SK-N-SH (cell line): ENCODE data around the gene IL22RA1. TPM values are rescaled to one million over a fixed set of nuclear protein-coding genes. Genes with fewer than 3 reads are reported as not detected.

Experiments used
- CTCF ChIA-PET: fragments of 300-600, 350-600 bp; formaldehyde crosslinking; extraction: SDS; loops from one replicate; lab custom pipeline; 2021; lab: Yijun Ruan, JAX
- POLR2A ChIA-PET: fragments of 350-600 bp; sonication (Branson Sonifier 250); formaldehyde crosslinking; extraction: SDS; loops from one replicate; lab custom pipeline; 2020; ENCODE audit warnings: antibody characterized with exemption, inconsistent platforms; lab: Yijun Ruan, JAX
- DNase-seq: peaks from one replicate; pipeline ENCODE4 v3.0.0; 2012
- H2AFZ ChIP-seq: fragments of 200-600 bp; sonication (generic); 2 replicates; pipeline ENCODE4 v1.8.1; 2016; ENCODE audit warnings: antibody characterized with exemption, mild to moderate bottlenecking, low read depth
- H3F3A ChIP-seq: fragments of 200-600 bp; sonication (generic); replicated peaks from 2 replicates; pipeline ENCODE3; 2016; ENCODE audit warnings: antibody characterized with exemption, mild to moderate bottlenecking; ENCODE audit not compliant: insufficient read depth
- H3K27ac ChIP-seq, 2 experiments: fragments of 200-500 bp in 1 of 2; fragments of 200-600 bp in 1 of 2; sonication (Bioruptor generic) in 1 of 2; sonication (generic), shearing (Covaris generic) in 1 of 2; 2 replicates each; pipeline versions ENCODE4 v1.5.1 to v1.6.1; 2014 to 2016; ENCODE audit warnings: low read depth in 2 of 2, inconsistent platforms in 1 of 2, low read length in 1 of 2, mild to moderate bottlenecking in 1 of 2, mixed read lengths in 1 of 2
- H3K27me3 ChIP-seq: fragments of 200-600 bp; sonication (generic), shearing (Covaris generic); 2 replicates; pipeline ENCODE4 v1.6.1; 2016; ENCODE audit warnings: mixed run types; ENCODE audit not compliant: insufficient read depth
- H3K36me3 ChIP-seq, 2 experiments: fragments of 200-500 bp in 1 of 2; fragments of 200-600 bp in 1 of 2; sonication (Bioruptor generic) in 1 of 2; sonication (generic) in 1 of 2; replicated peaks in 1 of 2; 2 replicates each; pipeline versions ENCODE3 to v1.5.1; 2014 to 2016; ENCODE audit warnings: low read length in 1 of 2, mild to moderate bottlenecking in 1 of 2; ENCODE audit not compliant: insufficient read depth in 2 of 2, control insufficient read depth in 1 of 2
- H3K4me1 ChIP-seq, 2 experiments: fragments of 200-500 bp in 1 of 2; fragments of 200-600 bp in 1 of 2; sonication (Bioruptor generic) in 1 of 2; sonication (generic), shearing (Covaris generic) in 1 of 2; 2 replicates each; pipeline versions ENCODE4 v1.5.1 to v1.6.1; 2014 to 2016; ENCODE audit warnings: low read depth in 1 of 2, low read length in 1 of 2, mixed run types in 1 of 2; ENCODE audit not compliant: insufficient read depth in 2 of 2, control insufficient read depth in 1 of 2
- H3K4me2 ChIP-seq: fragments of 200-600 bp; sonication (generic), shearing (Covaris generic); 2 replicates; pipeline ENCODE4 v1.6.1; 2017; ENCODE audit warnings: mixed run types
- H3K4me3 ChIP-seq, 2 experiments: fragments of 200-500 bp in 1 of 2; fragments of 200-600 bp in 1 of 2; sonication (Bioruptor generic) in 1 of 2; sonication (generic), shearing (Covaris generic) in 1 of 2; 2 replicates each; pipeline versions ENCODE4 v1.5.1 to v1.8.1; 2014 to 2016; ENCODE audit warnings: low read depth in 2 of 2, inconsistent platforms in 1 of 2, low read length in 1 of 2, mild to moderate bottlenecking in 1 of 2, mixed read lengths in 1 of 2, moderate library complexity in 1 of 2
- H3K79me2 ChIP-seq: fragments of 200-600 bp; sonication (generic); 2 replicates; pipeline ENCODE4 v1.8.1; 2017; ENCODE audit warnings: mild to moderate bottlenecking; ENCODE audit not compliant: insufficient read depth
- H3K9ac ChIP-seq: fragments of 200-600 bp; sonication (generic); 2 replicates; pipeline ENCODE4 v1.6.1; 2017; ENCODE audit warnings: mixed run types
- H3K9me2 ChIP-seq: fragments of 200-600 bp; sonication (generic); 2 replicates; pipeline ENCODE4 v1.6.1; 2017; ENCODE audit warnings: mixed run types
- H3K9me3 ChIP-seq: fragments of 200-600 bp; sonication (generic); 2 replicates; pipeline ENCODE4 v1.6.1; 2017; ENCODE audit warnings: mixed run types, mild to moderate bottlenecking, moderate library complexity
- H4K20me1 ChIP-seq: fragments of 200-600 bp; sonication (generic); 2 replicates; pipeline ENCODE4 v1.6.1; 2017; ENCODE audit warnings: mild to moderate bottlenecking, mixed run types; ENCODE audit not compliant: insufficient read depth
- CHD2 ChIP-seq: fragments of 150-350 bp; IDR thresholded peaks from 2 replicates; pipeline ENCODE4 v1.6.1; 2018; ENCODE audit warnings: low read length; ENCODE audit not compliant: partially characterized antibody
- EP300 ChIP-seq, 2 experiments: IDR thresholded peaks; 2 replicates each; pipeline versions ENCODE4 v1.4.0 to v1.6.1; 2012; ENCODE audit warnings: borderline replicate concordance in 1 of 2, low read depth in 1 of 2, low read length in 1 of 2
- EZH2phosphoT487 ChIP-seq: fragments of 200-600 bp; sonication (generic); IDR thresholded peaks from 2 replicates; pipeline ENCODE4 v1.6.1; 2017; ENCODE audit warnings: low read depth, mixed run types, mild to moderate bottlenecking, antibody characterized with exemption, moderate library complexity, borderline replicate concordance
- FOSL2 ChIP-seq: IDR thresholded peaks from 2 replicates; pipeline ENCODE4 v1.4.0; 2012; ENCODE audit warnings: low read depth, mild to moderate bottlenecking, moderate library complexity, borderline replicate concordance
- FOXM1 ChIP-seq: IDR thresholded peaks from 2 replicates; pipeline ENCODE4 v1.4.0; 2012; ENCODE audit warnings: low read depth, mild to moderate bottlenecking
- GABPA ChIP-seq: IDR thresholded peaks from 2 replicates; pipeline ENCODE4 v1.4.0; 2012; ENCODE audit warnings: low read depth, mild to moderate bottlenecking
- GATA2 ChIP-seq: sonication (generic); formaldehyde crosslinking; IDR thresholded peaks from 2 replicates; pipeline ENCODE4 v1.5.0; 2020; ENCODE audit warnings: mild to moderate bottlenecking, missing genetic modification reagents
- JUND ChIP-seq: IDR thresholded peaks from 2 replicates; pipeline ENCODE4 v1.4.0; 2012
- MAX ChIP-seq: IDR thresholded peaks from 2 replicates; pipeline ENCODE4 v1.4.0; 2012; ENCODE audit warnings: low read depth
- MEF2A ChIP-seq: IDR thresholded peaks from 2 replicates; pipeline ENCODE4 v1.4.0; 2012; ENCODE audit warnings: low read depth, borderline replicate concordance
- MXI1 ChIP-seq: IDR thresholded peaks from 2 replicates; pipeline ENCODE4 v1.6.1; 2012; ENCODE audit warnings: mild to moderate bottlenecking, low read depth, low read length, improper control_type of control experiment
- NRF1 ChIP-seq: IDR thresholded peaks from 2 replicates; pipeline ENCODE4 v1.6.1; 2012; ENCODE audit warnings: low read depth, mild to moderate bottlenecking, low read length
- RFX5 ChIP-seq: IDR thresholded peaks from 2 replicates; pipeline ENCODE4 v1.6.1; 2012; ENCODE audit warnings: mild to moderate bottlenecking, improper control_type of control experiment, low read length
- RXRA ChIP-seq: IDR thresholded peaks from 2 replicates; pipeline ENCODE4 v1.4.0; 2012; ENCODE audit warnings: low read depth, mild to moderate bottlenecking, borderline replicate concordance
- SMC3 ChIP-seq: IDR thresholded peaks from 2 replicates; pipeline ENCODE4 v1.6.1; 2012; ENCODE audit warnings: low read depth, low read length, improper control_type of control experiment
- TAF1 ChIP-seq: IDR thresholded peaks from 2 replicates; pipeline ENCODE4 v1.6.1; 2012; ENCODE audit warnings: low read depth, mild to moderate bottlenecking, low read length, moderate library complexity, borderline replicate concordance
- TCF12 ChIP-seq: IDR thresholded peaks from 2 replicates; pipeline ENCODE4 v1.4.0; 2012
- USF2 ChIP-seq: fragments of 150-350 bp; IDR thresholded peaks from 2 replicates; pipeline ENCODE4 v1.6.1; 2017; ENCODE audit warnings: antibody characterized with exemption, low read length, low read depth, borderline replicate concordance
- YY1 ChIP-seq: IDR thresholded peaks from 2 replicates; pipeline ENCODE4 v1.4.0; 2012; ENCODE audit warnings: low read depth, mild to moderate bottlenecking
- WGBS: methylation state at CpG from one replicate; pipeline ENCODE4 v1.1.6; 2017; ENCODE audit warnings: low lambda C conversion rate; 5-methylcytosine and 5-hydroxymethylcytosine counted together
- polyA plus RNA-seq, 3 experiments: library from polyadenylated mRNA; depleted of rRNA; stranded (reverse); fragments of >200 nt; gene quantifications; 2 replicates each; pipeline ENCODE4 v1.2.3, GENCODE V29; 2012

The IL22RA1 gene
- polyA plus RNA-seq, 1 of the 3 experiments (the other 2 are of a cell fraction): 0.03 TPM

GRCh38 chr1:24082372-24082771 lies 60.6 kb downstream of the IL22RA1 start (continued):
- TF ChIP-seq MAX (no peak), CHD2 (no peak)

GRCh38 chr1:24081190-24081589 lies 61.8 kb downstream of the IL22RA1 start:
- Histone ChIP-seq H3K4me3 (no peak overlapping the region), H4K20me1 (no peaks in the 10 kb centered on the region), H2AFZ (no peak overlapping the region), H3K27me3 (no peaks in the 10 kb centered on the region), H3K4me2 (no peak overlapping the region), H3K9ac (no peak overlapping the region), H3K79me2 (no peaks in the 10 kb centered on the region), H3K9me2 (no peaks in the 10 kb centered on the region), H3K4me1 (no peaks in the 10 kb centered on the region; a peak in 1 of 4 replicates), H3K27ac (no peak overlapping the region), H3F3A (no peaks in the 10 kb centered on the region), H3K36me3 (no peaks in the 10 kb centered on the region), H3K9me3 (no peaks in the 10 kb centered on the region)
- POLR2A ChIA-PET: no interaction called here
- CTCF ChIA-PET: interaction anchor here (0.6 to 2.8 kb wide), 4 partner anchors 10 to 311 kb away, joined by 3 to 12 read pairs (median 4); no protein-coding TSS in a partner anchor
- TF ChIP-seq TCF12: no peak
- TF ChIP-seq MEF2A: no peak
- TF ChIP-seq SMC3: no peak
- TF ChIP-seq GATA2: no peak
- no peak for TF ChIP-seq GABPA
- TF ChIP-seq MXI1: no peak
- no peak for TF ChIP-seq JUND
- no peak for TF ChIP-seq EP300 (IDR thresholded peaks at IDR 0.05; ENCODE audit: borderline replicate concordance in 1 of 2, low read depth in 1 of 2, low read length in 1 of 2)
- no peak for TF ChIP-seq MAX
- TF ChIP-seq RFX5: no peak
- no peak for TF ChIP-seq RXRA
- TF ChIP-seq TAF1: no peak
- TF ChIP-seq USF2: no peak
- TF ChIP-seq NRF1: no peak
- no peak for TF ChIP-seq FOXM1
- no peak for TF ChIP-seq FOSL2
- TF ChIP-seq YY1: no peak
- no peak for TF ChIP-seq EZH2phosphoT487
- DNase-seq: no peak
- WGBS: 97% methylated on average over 5 of the region's 6 CpGs
